ENCODE data around the gene CKS2. TPM values are rescaled to one million over a fixed set of nuclear protein-coding genes. Genes with fewer than 3 reads are reported as not detected.

CKS2 gene
- total RNA-seq, 2 experiments from 2014 or later: 229 to 232 TPM

DNA sequence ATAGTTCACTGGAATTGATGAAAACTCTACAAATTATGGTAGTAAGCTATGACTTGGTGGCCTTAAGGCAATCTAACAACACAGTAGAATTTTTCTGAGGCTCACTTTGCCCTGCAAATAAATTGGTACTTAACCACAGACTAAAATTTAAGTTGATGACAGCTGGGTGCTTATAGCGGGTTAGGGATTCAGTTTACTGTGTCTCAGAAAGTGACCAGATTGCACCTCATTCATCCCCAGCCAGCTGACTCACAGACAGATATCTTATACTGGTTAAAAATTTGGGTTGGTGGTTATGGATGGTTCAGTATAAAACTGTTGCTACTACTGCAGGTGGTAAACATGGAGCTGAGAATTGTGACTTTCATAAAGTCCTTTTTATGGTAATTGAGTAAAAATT is 2.8 kb downstream of the CKS2 start:
- Mint-ChIP-seq H3K4me1 (ENCODE audit: low read depth) (peaks cover 52% of the 10 kb centered on the region), H3K9me3 (no peaks in the 10 kb centered on the region), H3K27me3 (peaks cover 2% of the 10 kb centered on the region), H3K4me3 (peak overlapping the region; percentile 44), H3K27ac (no peak overlapping the region), H3K36me3 (peaks cover 74% of the 10 kb centered on the region)
- CTCF ChIA-PET: no interaction called here
- POLR2A ChIA-PET: interaction anchor here (1.1 kb wide), 1 partner anchor 210 kb away, joined by 3 read pairs; no protein-coding TSS in a partner anchor
- intact Hi-C loops (cut with micrococcal nuclease): no loop called here
- peak; percentile 29 for DNase-seq

DNA sequence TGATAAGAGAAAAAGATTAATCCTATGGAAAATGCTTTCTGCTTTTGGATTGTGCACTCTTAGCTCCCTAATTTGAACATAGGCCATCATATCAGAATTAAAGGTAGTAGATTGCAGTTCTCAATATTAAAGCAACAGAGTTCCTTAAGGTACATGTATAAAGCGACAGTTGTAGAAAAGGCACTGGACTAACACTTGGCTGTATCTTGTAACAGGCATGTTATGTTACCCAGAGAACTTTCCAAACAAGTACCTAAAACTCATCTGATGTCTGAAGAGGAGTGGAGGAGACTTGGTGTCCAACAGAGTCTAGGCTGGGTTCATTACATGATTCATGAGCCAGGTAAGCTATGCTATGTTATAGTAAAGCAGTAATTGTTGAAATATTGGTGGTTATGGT is 4.0 kb downstream of the CKS2 start:
- POLR2A ChIA-PET: no interaction called here
- H3K36me3 Mint-ChIP-seq: peaks cover 77% of the 10 kb centered on the region
- intact Hi-C loops (cut with micrococcal nuclease): no loop called here
- peaks cover 2% of the 10 kb centered on the region for H3K27me3 Mint-ChIP-seq
- no peaks in the 10 kb centered on the region for H3K9me3 Mint-ChIP-seq
- CTCF ChIA-PET: no interaction called here
- H3K27ac Mint-ChIP-seq: peak overlapping the region; percentile 13
- peak overlapping the region; percentile 39 for H3K4me3 Mint-ChIP-seq
- DNase-seq: no peak
- H3K4me1 Mint-ChIP-seq (ENCODE audit: low read depth): peaks cover 55% of the 10 kb centered on the region

DNA sequence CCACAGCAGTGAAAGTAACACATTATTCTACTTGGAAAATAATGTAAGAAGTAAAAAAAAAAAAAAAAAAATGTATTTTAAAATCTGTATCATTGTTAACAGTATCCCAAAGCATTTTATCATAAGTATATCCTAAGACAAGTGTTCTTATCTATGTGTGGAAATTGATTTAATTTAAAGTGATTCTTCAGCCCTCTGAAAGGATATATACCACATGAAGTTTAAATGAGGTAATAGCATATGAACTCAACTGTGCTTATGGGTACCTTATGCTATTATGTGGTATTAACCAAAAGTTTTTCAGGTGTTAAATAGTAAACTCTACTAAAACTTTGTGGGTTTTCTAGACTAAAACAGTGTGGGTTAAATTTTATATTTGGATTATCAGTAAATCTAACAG is 4.5 kb downstream of the CKS2 start:
- H3K27me3 Mint-ChIP-seq: peaks cover 2% of the 10 kb centered on the region
- H3K4me1 Mint-ChIP-seq (ENCODE audit: low read depth): peaks cover 59% of the 10 kb centered on the region
- CTCF ChIA-PET: no interaction called here
- peaks cover 77% of the 10 kb centered on the region for H3K36me3 Mint-ChIP-seq
- no peak for DNase-seq
- POLR2A ChIA-PET: no interaction called here
- H3K4me3 Mint-ChIP-seq: no peak overlapping the region
- intact Hi-C loops (cut with micrococcal nuclease): no loop called here
- no peaks in the 10 kb centered on the region for H3K9me3 Mint-ChIP-seq
- H3K27ac Mint-ChIP-seq: no peak overlapping the region

DNA sequence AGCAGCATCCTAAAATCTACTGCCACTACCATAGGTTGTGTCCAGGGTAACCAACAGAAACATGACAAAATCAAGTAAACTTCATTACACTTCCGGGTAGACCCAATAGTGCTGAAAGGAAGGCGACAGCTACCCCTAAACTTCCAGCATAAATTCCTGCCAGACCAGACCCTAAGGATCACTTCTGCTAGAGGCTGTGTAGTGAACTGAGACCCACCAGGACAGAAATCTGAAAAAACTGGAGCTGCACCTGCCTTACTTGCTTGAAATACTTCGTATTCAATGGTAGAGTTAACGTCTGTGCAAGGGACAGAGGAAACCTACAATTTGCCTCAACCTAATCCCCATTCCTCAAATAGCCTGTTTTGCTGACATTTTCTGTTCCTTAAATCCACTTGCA is 6.3 kb downstream of the CKS2 start:
- H3K27ac Mint-ChIP-seq: peak overlapping the region; percentile 97
- intact Hi-C loops (cut with micrococcal nuclease): no loop called here
- ChIA-PET POLR2A (interaction anchor here (0.6 kb wide), 1 partner anchor 59 kb away, joined by 3 read pairs; no protein-coding TSS in a partner anchor), CTCF (no interaction called here)
- H3K27me3 Mint-ChIP-seq: no peaks in the 10 kb centered on the region
- no peak for DNase-seq
- H3K4me1 Mint-ChIP-seq (ENCODE audit: low read depth): peaks cover 73% of the 10 kb centered on the region
- H3K9me3 Mint-ChIP-seq: no peaks in the 10 kb centered on the region
- H3K4me3 Mint-ChIP-seq: peak overlapping the region; percentile 85
- peaks cover 78% of the 10 kb centered on the region for H3K36me3 Mint-ChIP-seq

DNA sequence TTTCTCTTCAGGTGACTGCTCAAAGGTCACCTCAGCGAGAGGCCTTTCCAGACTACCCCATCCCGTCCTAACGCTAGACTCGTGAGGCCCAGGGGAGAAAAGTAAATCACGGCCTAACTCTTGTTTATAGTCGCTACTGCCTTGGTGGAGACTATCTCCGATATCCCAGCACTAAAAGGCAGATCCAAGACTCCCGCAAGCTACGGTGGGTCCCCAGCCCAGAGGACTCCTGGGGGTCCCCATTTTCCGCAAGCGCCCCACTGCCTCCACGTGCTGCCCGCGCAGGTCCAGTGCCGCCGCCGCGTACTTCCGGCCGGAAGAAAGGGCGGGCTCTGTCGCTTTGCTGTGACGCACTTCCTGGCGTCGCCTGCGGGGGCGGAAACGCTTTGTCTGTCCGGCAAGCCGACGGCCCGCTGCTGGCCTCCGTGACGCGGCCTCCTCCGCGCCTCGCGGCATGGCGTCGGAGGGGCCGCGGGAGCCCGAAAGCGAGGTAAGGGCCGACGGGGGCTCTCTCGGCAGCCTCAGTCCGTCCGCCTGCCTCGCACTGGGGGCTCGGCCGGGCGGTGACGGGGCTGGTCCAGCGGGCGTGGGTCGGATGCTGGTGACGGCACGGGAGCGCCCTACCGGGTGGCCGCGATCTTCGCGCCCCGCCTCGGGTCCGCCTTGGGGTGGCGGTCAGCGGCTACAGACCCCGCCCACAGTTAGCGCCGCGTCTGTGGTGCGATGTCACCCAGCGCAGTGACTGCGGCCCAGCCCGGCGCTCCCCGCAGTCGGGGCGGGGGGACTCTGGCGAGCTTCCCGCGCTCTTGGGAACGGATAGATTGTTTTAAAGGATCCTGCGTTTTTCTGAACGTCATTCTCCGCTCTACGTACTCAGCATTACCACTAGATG is 7.4 kb downstream of the CKS2 start, which contains the start of gene SECISBP2:
TSS of gene SECISBP2 (plus strand) at position 378 of the 892 bp plus-strand sequence. CDS start at position 455, 77 bp downstream.
- intact Hi-C loops (cut with micrococcal nuclease): loop anchor here (1.0 to 2.0 kb wide), 6 partner anchors 8 to 382 kb away; no protein-coding TSS in a partner anchor
- DNase-seq: peak; percentile 96
- Mint-ChIP-seq H3K27ac (peak within 1 kb of the TSS; percentile 97), H3K9me3 (no peaks in the 10 kb centered on the region), H3K36me3 (peaks cover 70% of the 10 kb centered on the region), H3K4me1 (ENCODE audit: low read depth) (peaks cover 75% of the 10 kb centered on the region), H3K27me3 (no peaks in the 10 kb centered on the region), H3K4me3 (peak within 1 kb of the TSS; percentile 85)
- POLR2A ChIA-PET: interaction anchor here (0.6 to 1.6 kb wide), 6 partner anchors 8 to 231 kb away, joined by 3 to 4 read pairs (median 3); no protein-coding TSS in a partner anchor
- CTCF ChIA-PET: interaction anchor here (0.6 to 3.7 kb wide), 6 partner anchors 15 to 230 kb away, joined by 3 to 22 read pairs (median 3); no protein-coding TSS in a partner anchor

DNA sequence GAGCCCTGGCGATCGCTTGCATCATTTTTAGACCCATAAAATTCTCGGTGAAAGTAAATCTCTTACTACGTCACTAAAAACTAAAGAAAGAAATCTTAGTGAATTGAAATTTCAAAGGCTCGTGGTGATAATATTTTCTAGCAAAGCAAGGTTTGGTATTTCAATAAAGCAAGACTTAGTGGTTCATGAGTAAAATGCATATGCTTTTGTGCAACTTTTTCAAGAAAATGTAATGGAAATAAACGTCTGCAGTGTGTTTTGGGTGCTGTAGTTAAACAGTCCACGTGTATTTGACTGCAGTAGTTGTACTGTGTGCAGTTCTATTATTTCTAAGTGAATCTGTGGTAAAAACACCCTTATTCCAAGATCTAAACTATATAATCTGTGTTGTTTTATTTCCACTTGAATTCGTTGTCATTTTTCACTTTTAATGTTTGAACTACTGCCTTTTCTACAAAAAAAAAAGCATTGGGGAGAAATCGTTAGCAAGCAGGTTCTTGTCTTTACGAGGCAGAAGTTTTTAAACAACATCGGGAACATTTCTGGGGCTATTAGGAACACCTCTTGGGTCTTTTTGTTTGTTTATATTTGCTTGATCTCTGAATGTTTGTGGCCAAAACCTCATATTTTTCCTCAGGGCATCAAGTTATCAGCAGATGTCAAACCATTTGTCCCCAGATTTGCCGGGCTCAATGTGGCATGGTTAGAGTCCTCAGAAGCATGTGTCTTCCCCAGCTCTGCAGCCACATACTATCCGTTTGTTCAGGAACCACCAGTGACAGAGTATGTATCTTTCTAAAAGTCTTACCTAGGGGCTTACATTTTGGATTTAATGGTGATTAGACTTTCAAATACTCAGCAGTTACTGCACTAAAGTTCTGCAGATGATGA is 8.3 kb downstream of the CKS2 start:
- peak overlapping the region; percentile 97 for H3K27ac Mint-ChIP-seq
- no peaks in the 10 kb centered on the region for H3K27me3 Mint-ChIP-seq
- peaks cover 63% of the 10 kb centered on the region for H3K36me3 Mint-ChIP-seq
- peaks cover 75% of the 10 kb centered on the region for H3K4me1 Mint-ChIP-seq (ENCODE audit: low read depth)
- CTCF ChIA-PET: interaction anchor here (0.7 to 3.7 kb wide), 4 partner anchors 91 to 229 kb away, joined by 3 to 22 read pairs (median 3); no protein-coding TSS in a partner anchor
- POLR2A ChIA-PET: interaction anchor here (0.6 to 1.6 kb wide), 8 partner anchors 9 to 230 kb away, joined by 3 to 4 read pairs (median 3); no protein-coding TSS in a partner anchor
- intact Hi-C loops (cut with micrococcal nuclease): loop anchor here (1.0 to 2.0 kb wide), 3 partner anchors 91 to 382 kb away; no protein-coding TSS in a partner anchor
- H3K4me3 Mint-ChIP-seq: peak overlapping the region; percentile 85
- H3K9me3 Mint-ChIP-seq: no peaks in the 10 kb centered on the region
- DNase-seq: no peak

DNA sequence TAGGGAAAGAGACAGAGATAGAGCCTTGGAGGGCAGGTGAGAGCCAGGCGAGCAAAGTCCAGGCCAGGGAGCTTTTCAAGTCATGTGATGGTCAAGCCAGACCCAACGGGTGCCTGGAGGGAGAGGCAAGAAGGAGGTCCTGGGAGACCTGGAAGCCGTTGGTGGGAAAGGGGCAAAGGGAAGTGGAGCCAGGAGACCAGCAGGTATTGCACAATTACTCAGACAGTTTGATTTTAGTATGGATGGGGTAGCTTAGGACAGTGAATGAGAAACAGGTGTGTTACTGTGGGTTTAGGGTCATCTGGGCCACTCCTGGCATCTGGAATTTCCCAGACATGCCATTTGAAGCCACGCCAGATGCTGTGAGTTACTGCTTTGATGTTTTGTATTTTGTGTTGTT is 12.4 kb downstream of the CKS2 start:
- no peak overlapping the region for H3K4me3 Mint-ChIP-seq
- peaks cover 33% of the 10 kb centered on the region for H3K36me3 Mint-ChIP-seq
- CTCF ChIA-PET: interaction anchor here (0.8 to 1.8 kb wide), 3 partner anchors 12 to 225 kb away, joined by 3 to 6 read pairs (median 3); no protein-coding TSS in a partner anchor
- no peaks in the 10 kb centered on the region for H3K9me3 Mint-ChIP-seq
- no peak for DNase-seq
- H3K27ac Mint-ChIP-seq: peak overlapping the region; percentile 43
- POLR2A ChIA-PET: interaction anchor here (1.1 kb wide), 1 partner anchor 12 kb away, joined by 5 read pairs; no protein-coding TSS in a partner anchor
- no peaks in the 10 kb centered on the region for H3K27me3 Mint-ChIP-seq
- intact Hi-C loops (cut with micrococcal nuclease): no loop called here
- peaks cover 59% of the 10 kb centered on the region for H3K4me1 Mint-ChIP-seq (ENCODE audit: low read depth)

DNA sequence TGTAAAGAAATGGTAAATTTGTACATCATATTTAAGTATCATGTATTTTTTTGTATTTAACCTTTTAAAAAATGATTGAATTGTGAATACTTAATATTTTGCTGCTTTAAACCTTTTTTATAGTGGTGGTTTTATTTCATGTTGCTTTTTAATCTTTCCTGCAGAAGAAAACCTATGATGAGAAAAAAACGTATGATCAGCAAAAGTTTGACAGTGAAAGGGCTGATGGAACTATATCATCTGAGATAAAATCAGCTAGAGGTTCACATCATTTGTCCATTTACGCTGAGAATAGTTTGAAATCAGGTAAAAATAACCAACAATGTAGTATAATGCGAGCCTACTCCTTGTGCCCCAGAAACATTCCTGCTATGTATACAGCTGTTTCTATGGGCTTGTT is 14.7 kb downstream of the CKS2 start:
- Mint-ChIP-seq H3K4me1 (ENCODE audit: low read depth) (peaks cover 45% of the 10 kb centered on the region), H3K27me3 (no peaks in the 10 kb centered on the region), H3K36me3 (peaks cover 36% of the 10 kb centered on the region), H3K9me3 (no peaks in the 10 kb centered on the region), H3K27ac (no peak overlapping the region), H3K4me3 (no peak overlapping the region)
- POLR2A ChIA-PET: interaction anchor here (1.5 kb wide), 1 partner anchor 14 kb away, joined by 4 read pairs; no protein-coding TSS in a partner anchor
- CTCF ChIA-PET: interaction anchor here (1.0 to 1.9 kb wide), 3 partner anchors 22 to 223 kb away, joined by 3 to 7 read pairs (median 4); no protein-coding TSS in a partner anchor
- DNase-seq: no peak
- intact Hi-C loops (cut with micrococcal nuclease): no loop called here

DNA sequence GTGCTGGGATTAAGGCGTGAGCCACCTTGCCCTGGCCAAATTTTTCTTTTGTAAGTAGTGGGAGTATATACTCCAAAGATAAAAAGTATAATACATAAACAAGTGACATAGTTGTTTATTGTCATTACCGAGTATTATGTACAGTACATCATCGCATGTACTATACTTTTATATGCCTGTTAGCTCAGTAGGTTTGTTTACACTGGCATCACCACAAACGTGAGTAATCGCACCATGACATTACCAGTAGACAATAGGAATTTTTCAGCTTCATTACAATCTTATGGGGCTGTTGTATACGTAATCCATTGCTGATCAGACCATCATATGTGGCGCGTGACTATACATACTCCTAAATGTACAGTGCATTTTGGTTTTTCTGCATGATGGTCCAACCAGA is 17.1 kb downstream of the CKS2 start:
- Mint-ChIP-seq H3K9me3 (no peaks in the 10 kb centered on the region), H3K4me3 (no peak overlapping the region), H3K27ac (no peak overlapping the region), H3K4me1 (ENCODE audit: low read depth) (peaks cover 22% of the 10 kb centered on the region), H3K27me3 (no peaks in the 10 kb centered on the region), H3K36me3 (peaks cover 31% of the 10 kb centered on the region)
- ChIA-PET CTCF (interaction anchor here (0.7 kb wide), 1 partner anchor 184 kb away, joined by 6 read pairs; no protein-coding TSS in a partner anchor), POLR2A (no interaction called here)
- intact Hi-C loops (cut with micrococcal nuclease): no loop called here
- DNase-seq: no peak

DNA sequence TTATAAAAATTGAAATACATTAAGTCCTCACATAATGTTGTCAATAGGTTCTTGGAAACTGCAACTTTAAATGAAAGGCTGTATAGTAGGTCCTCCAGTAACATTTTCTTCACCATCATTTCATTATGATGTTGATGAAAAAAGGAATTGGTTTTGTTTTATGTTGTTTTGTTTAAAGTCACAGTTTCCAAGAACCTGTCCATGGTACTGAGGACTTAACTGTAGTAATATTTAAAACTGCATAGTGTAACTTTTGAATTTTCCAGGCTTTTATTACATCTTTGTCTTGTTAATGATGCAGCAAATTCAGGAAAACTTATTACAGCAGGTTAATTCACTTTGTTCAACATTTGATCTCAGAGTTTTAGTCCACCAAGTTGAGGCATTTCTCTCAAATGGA is 18.9 kb downstream of the CKS2 start:
- intact Hi-C loops (cut with micrococcal nuclease): no loop called here
- peaks cover 12% of the 10 kb centered on the region for H3K4me1 Mint-ChIP-seq (ENCODE audit: low read depth)
- CTCF ChIA-PET: no interaction called here

DNA sequence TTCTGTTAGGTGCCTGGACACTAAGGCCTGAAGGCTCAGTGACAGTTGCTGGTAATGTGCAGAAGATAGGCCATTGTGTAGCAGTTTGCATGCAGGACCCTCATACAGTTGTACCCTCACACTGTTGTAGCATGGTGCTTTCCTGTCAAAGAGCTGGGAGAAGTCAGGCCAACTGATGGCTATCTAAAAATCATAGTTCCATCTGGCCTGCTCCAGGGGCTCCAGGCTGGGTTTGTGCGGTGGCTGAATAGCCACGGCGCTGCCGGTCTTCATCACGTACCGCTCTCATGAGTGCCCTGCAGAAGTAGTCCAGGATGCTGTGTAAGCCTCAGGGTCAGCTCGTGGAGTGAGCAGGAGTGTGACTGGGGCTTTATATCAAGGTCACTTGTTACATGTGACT is 19.5 kb downstream of the CKS2 start:
- peaks cover 37% of the 10 kb centered on the region for H3K36me3 Mint-ChIP-seq
- peaks cover 8% of the 10 kb centered on the region for H3K4me1 Mint-ChIP-seq (ENCODE audit: low read depth)
- ChIA-PET POLR2A (no interaction called here), CTCF (no interaction called here)
- intact Hi-C loops (cut with micrococcal nuclease): no loop called here
- H3K4me3 Mint-ChIP-seq: no peak overlapping the region
- no peaks in the 10 kb centered on the region for H3K27me3 Mint-ChIP-seq
- DNase-seq: no peak
- H3K27ac Mint-ChIP-seq: no peak overlapping the region
- no peaks in the 10 kb centered on the region for H3K9me3 Mint-ChIP-seq

More for the DNA sequence above, 18.9 kb downstream of the CKS2 start:
- peaks cover 38% of the 10 kb centered on the region for H3K36me3 Mint-ChIP-seq
- H3K27me3 Mint-ChIP-seq: no peaks in the 10 kb centered on the region
- H3K9me3 Mint-ChIP-seq: no peaks in the 10 kb centered on the region
- H3K27ac Mint-ChIP-seq: no peak overlapping the region
- H3K4me3 Mint-ChIP-seq: no peak overlapping the region
- POLR2A ChIA-PET: no interaction called here
- no peak for DNase-seq

Data from activated CD4-positive, alpha-beta memory T cell treated with anti-CD3 and anti-CD28 coated beads for 36 hours (primary cell).